K562 (cell line): ENCODE data around the gene PDZRN4.

Experiments used
- ATF7 ChIP-seq: fragments of 450-650 bp; IDR thresholded peaks from 2 replicates; pipeline ENCODE4 v1.7.1; 2014; ENCODE audit warnings: mild to moderate bottlenecking, moderate library complexity
- CTCF ChIP-seq, 3 experiments: IDR thresholded peaks in 2 of 3; conservative IDR thresholded peaks in 1 of 3; 2 replicates each; pipeline ENCODE4 v1.5.1; 2011 to 2012; ENCODE audit warnings: low read length in 3 of 3, mild to moderate bottlenecking in 3 of 3, control low read depth in 2 of 3, improper control_type of control experiment in 1 of 3, inconsistent platforms in 1 of 3, low read depth in 1 of 3, mixed read lengths in 1 of 3, moderate library complexity in 1 of 3; ENCODE audit not compliant: insufficient read depth in 2 of 3
- CUX1 ChIP-seq: fragments of 200-800 bp; sonication (Bioruptor generic); IDR thresholded peaks from 2 replicates; pipeline ENCODE4 v1.6.1; 2016; ENCODE audit warnings: missing genetic modification characterization, missing compliant biosample characterization
- JUN ChIP-seq, 2 experiments: sonication (generic) in 1 of 2; formaldehyde crosslinking in 1 of 2; IDR thresholded peaks; 2 replicates each; pipeline versions ENCODE4 v1.6.1 to v1.8.0; 2012 to 2022; ENCODE audit warnings: borderline replicate concordance in 2 of 2, mild to moderate bottlenecking in 2 of 2, improper control_type of control experiment in 1 of 2, low read depth in 1 of 2, low read length in 1 of 2, missing genetic modification reagents in 1 of 2
- POLR2H ChIP-seq: IDR thresholded peaks from 2 replicates; pipeline ENCODE4 v1.6.1; 2016; ENCODE audit warnings: missing genetic modification characterization, low read depth, mild to moderate bottlenecking, control low read depth, missing compliant biosample characterization, moderate library complexity
- REST ChIP-seq, 2 experiments: fragments of 450-650 bp; formaldehyde crosslinking in 1 of 2; IDR thresholded peaks; 2 replicates each; pipeline versions ENCODE4 v1.4.0 to v1.6.1; 2014 to 2020; ENCODE audit warnings: mild to moderate bottlenecking in 2 of 2, borderline replicate concordance in 1 of 2, low read depth in 1 of 2
- SREBF1 ChIP-seq: fragments of 150-350 bp; IDR thresholded peaks from 2 replicates; pipeline ENCODE4 v1.6.1; 2014; ENCODE audit warnings: antibody characterized with exemption, low read depth, low read length, borderline replicate concordance
- SRF ChIP-seq, 2 experiments: fragments of 250-450, 450-650 bp in 1 of 2; sonication (Bioruptor Pico) in 1 of 2; sonication (generic) in 1 of 2; formaldehyde crosslinking; IDR thresholded peaks; 2 replicates each; pipeline versions ENCODE4 v1.5.0 to v1.5.1; 2020 to 2022; ENCODE audit warnings: mild to moderate bottlenecking in 1 of 2, missing genetic modification reagents in 1 of 2
- TBP ChIP-seq: optimal IDR thresholded peaks from 2 replicates; pipeline ENCODE3; 2011; ENCODE audit warnings: low read depth, low read length, improper control_type of control experiment
- YBX1 ChIP-seq: fragments of 450-650 bp; IDR thresholded peaks from 2 replicates; pipeline ENCODE4 v1.7.1; 2016; ENCODE audit warnings: mild to moderate bottlenecking

- TF ChIP-seq POLR2H (tag) = no peak
- no peak for TF ChIP-seq SREBF1
- no peak for TF ChIP-seq REST (IDR thresholded peaks at IDR 0.05; ENCODE audit: borderline replicate concordance)
- TF ChIP-seq REST (CRISPR knock-in tag; IDR thresholded peaks at IDR 0.05; ENCODE audit: low read depth) = no peak
- no peak for TF ChIP-seq SRF (CRISPR knock-in tag; IDR thresholded peaks at IDR 0.05)
- no peak for TF ChIP-seq JUN (IDR thresholded peaks at IDR 0.05; ENCODE audit: borderline replicate concordance, low read depth, low read length)
- TF ChIP-seq JUN (CRISPR knock-in tag; IDR thresholded peaks at IDR 0.05; ENCODE audit: borderline replicate concordance) = no peak
- no peak for TF ChIP-seq ATF7
- no peak for TF ChIP-seq YBX1
- TF ChIP-seq CUX1 (CRISPR knock-in tag) = no peak
- no peak for TF ChIP-seq TBP
- no peak for TF ChIP-seq CTCF (IDR thresholded peaks at IDR 0.05 in 2 of 3, conservative IDR thresholded peaks at IDR 0.05 in 1 of 3; ENCODE audit: insufficient read depth in 2 of 3, low read depth in 1 of 3, low read length in 3 of 3)
Measured at GRCh38 chr12:41269056-41269455, 80.9 kb downstream of the PDZRN4 start.
